ENCODE results near the gene ADAMTS20.

Gene ADAMTS20

GRCh38 chr12:43307126-43307525 is 244.9 kb downstream of the ADAMTS20 start:
- no peaks in the 10 kb centered on the region for H3K36me3 ChIP-seq (replicated peaks)
- in situ Hi-C loops (cut with MboI; ENCODE audit: low sequenced_read_pairs): no loop called here

GRCh38 chr12:43306066-43306465 is 245.9 kb downstream of the ADAMTS20 start:
- H3K36me3 ChIP-seq (replicated peaks): no peaks in the 10 kb centered on the region
- H3K27me3 ChIP-seq (ENCODE audit: low read depth): no peaks in the 10 kb centered on the region
- H3K4me3 ChIP-seq: no peak overlapping the region
- no peaks in the 10 kb centered on the region for H3K9me3 ChIP-seq
- peaks cover 2% of the 10 kb centered on the region; the same call in 1 of the 2 replicates for H3K4me1 ChIP-seq
- in situ Hi-C loops (cut with MboI; ENCODE audit: low sequenced_read_pairs): no loop called here
- no peak for DNase-seq (ENCODE audit: low spot score in 2 of 2)

More at GRCh38 chr12:43307126-43307525, 244.9 kb downstream of the ADAMTS20 start:
- H3K4me3 ChIP-seq: no peak overlapping the region
- H3K9me3 ChIP-seq: no peaks in the 10 kb centered on the region
- DNase-seq (ENCODE audit: low spot score in 2 of 2): no peak
- H3K4me1 ChIP-seq: peaks cover 2% of the 10 kb centered on the region; the same call in 1 of the 2 replicates
- no peaks in the 10 kb centered on the region for H3K27me3 ChIP-seq (ENCODE audit: low read depth)

GRCh38 chr12:43305065-43305464 is 246.9 kb downstream of the ADAMTS20 start:
- H3K4me3 ChIP-seq: no peak overlapping the region
- no peaks in the 10 kb centered on the region for H3K9me3 ChIP-seq
- no peaks in the 10 kb centered on the region for H3K36me3 ChIP-seq (replicated peaks)
- no peaks in the 10 kb centered on the region for H3K27me3 ChIP-seq (ENCODE audit: low read depth)
- in situ Hi-C loops (cut with MboI; ENCODE audit: low sequenced_read_pairs): no loop called here
- H3K4me1 ChIP-seq: peaks cover 2% of the 10 kb centered on the region; the same call in 1 of the 2 replicates
- no peak for DNase-seq (ENCODE audit: low spot score in 2 of 2)

Data from HAP-1 (cell line).